GM21526 (cell line): ENCODE data around the gene CEP57.
"Not testable (repeated sequence)": the region's sequence is repeated elsewhere in the genome, so short reads cannot be mapped to it uniquely, and the experiment has no call there.

Source experiments
- ATAC-seq: cut with Tn5 transposase; IDR thresholded peaks from one replicate; pipeline ENCODE4 v1.9.1; 2021; ENCODE audit warnings: moderate library complexity; ENCODE audit not compliant: unreplicated experiment, low FRiP score

The CEP57 gene

GRCh38 chr11:95795627-95796295 lies 5.5 kb downstream of the CEP57 start:
- no peak for ATAC-seq

- ATAC-seq: no peak
Observed at GRCh38 chr11:95796501-95796900, 6.2 kb downstream of the CEP57 start.

- ATAC-seq: no peak
Observed at GRCh38 chr11:95799546-95799945, 9.2 kb downstream of the CEP57 start.

GRCh38 chr11:95800438-95800837 lies 10.1 kb downstream of the CEP57 start:
- ATAC-seq: no peak

GRCh38 chr11:95802806-95803205 lies 12.5 kb downstream of the CEP57 start:
- no peak for ATAC-seq

GRCh38 chr11:95803973-95804372 lies 13.7 kb downstream of the CEP57 start:
- no peak for ATAC-seq

GRCh38 chr11:95805869-95806268 lies 15.6 kb downstream of the CEP57 start:
- ATAC-seq: no peak

- ATAC-seq: not testable (repeated sequence)
Observed at GRCh38 chr11:95806464-95806863, 16.2 kb downstream of the CEP57 start.

GRCh38 chr11:95811052-95811451 lies 20.8 kb downstream of the CEP57 start:
- not testable (repeated sequence) for ATAC-seq

- ATAC-seq: no peak
Observed at GRCh38 chr11:95816037-95816436, 25.7 kb downstream of the CEP57 start.

- ATAC-seq: no peak
Observed at GRCh38 chr11:95821640-95822039, 31.3 kb downstream of the CEP57 start.

- ATAC-seq: no peak
Observed at GRCh38 chr11:95827696-95828095, 37.4 kb downstream of the CEP57 start.

GRCh38 chr11:95829580-95830259 lies 39.4 kb downstream of the CEP57 start:
- no peak for ATAC-seq

- no peak for ATAC-seq
Observed at GRCh38 chr11:95831198-95831883, 41.0 kb downstream of the CEP57 start.

GRCh38 chr11:95832763-95833162 lies 42.5 kb downstream of the CEP57 start:
- ATAC-seq: no peak

- no peak for ATAC-seq
Observed at GRCh38 chr11:95833378-95833777, 43.1 kb downstream of the CEP57 start.

GRCh38 chr11:95835351-95835750 lies 45.1 kb downstream of the CEP57 start:
- ATAC-seq: no peak

GRCh38 chr11:95835768-95836488 lies 45.6 kb downstream of the CEP57 start:
- ATAC-seq: peak; percentile 93

- no peak for ATAC-seq
Observed at GRCh38 chr11:95845167-95845566, 54.9 kb downstream of the CEP57 start.

GRCh38 chr11:95849087-95849825 lies 59.0 kb downstream of the CEP57 start:
- peak; percentile 73 for ATAC-seq
